HepG2 (cell line): Measurements from ENCODE around the gene UBFD1. TPM values are rescaled to one million over a fixed set of nuclear protein-coding genes. Genes with fewer than 3 reads are reported as not detected.

Experiments used
- ARID2 ChIP-seq: sonication (generic); formaldehyde crosslinking; IDR thresholded peaks from 2 replicates; pipeline ENCODE4 v1.8.1; 2022; ENCODE audit warnings: mild to moderate bottlenecking, missing genetic modification reagents, borderline replicate concordance
- BRD4 ChIP-seq: sonication (generic); formaldehyde crosslinking; IDR thresholded peaks from 2 replicates; pipeline ENCODE4 v1.4.0; 2020; ENCODE audit warnings: missing genetic modification reagents
- DPF2 ChIP-seq: sonication (generic); formaldehyde crosslinking; IDR thresholded peaks from 2 replicates; pipeline ENCODE4 v1.4.0; 2020; ENCODE audit warnings: mild to moderate bottlenecking, low read depth, missing genetic modification reagents, borderline replicate concordance
- ELF1 ChIP-seq: sonication (generic); formaldehyde crosslinking; IDR thresholded peaks from 2 replicates; pipeline ENCODE4 v1.4.0; 2020; ENCODE audit warnings: missing genetic modification reagents
- FOXC1 ChIP-seq: sonication (generic); formaldehyde crosslinking; IDR thresholded peaks from 2 replicates; pipeline ENCODE4 v1.8.0; 2022; ENCODE audit warnings: mild to moderate bottlenecking, missing genetic modification reagents, borderline replicate concordance
- HDAC1 ChIP-seq: sonication (generic); formaldehyde crosslinking; IDR thresholded peaks from 2 replicates; pipeline ENCODE4 v1.5.1; 2020; ENCODE audit warnings: mild to moderate bottlenecking, missing genetic modification reagents
- IRF2 ChIP-seq: IDR thresholded peaks from 2 replicates; pipeline ENCODE4 v1.6.1; 2018; ENCODE audit warnings: missing genetic modification reagents, missing compliant biosample characterization
- MED13 ChIP-seq: sonication (generic); formaldehyde crosslinking; IDR thresholded peaks from 2 replicates; pipeline ENCODE4 v1.5.0; 2020; ENCODE audit warnings: missing genetic modification reagents
- POLR2A ChIP-seq, 2 experiments: IDR thresholded peaks; 2 replicates each; pipeline ENCODE4 v1.6.1; 2011; ENCODE audit warnings: low read depth in 2 of 2, low read length in 2 of 2, mild to moderate bottlenecking in 1 of 2, moderate library complexity in 1 of 2; ENCODE audit not compliant: insufficient read depth in 1 of 2
- POLR2AphosphoS2 ChIP-seq: IDR thresholded peaks from 2 replicates; pipeline ENCODE4 v1.6.1; 2011; ENCODE audit warnings: low read depth, low read length, improper control_type of control experiment
- POLR2G ChIP-seq: fragments of 200-400 bp; formaldehyde crosslinking; IDR thresholded peaks from 2 replicates; pipeline ENCODE4 v1.6.1; 2018; ENCODE audit warnings: mild to moderate bottlenecking, low read depth, low read length, moderate library complexity
- RBM22 ChIP-seq: fragments of 200-400 bp; formaldehyde crosslinking; optimal IDR thresholded peaks from 2 replicates; pipeline ENCODE3; 2017; ENCODE audit warnings: mild to moderate bottlenecking, low read length, moderate library complexity
- RELA ChIP-seq: sonication (generic); formaldehyde crosslinking; IDR thresholded peaks from 2 replicates; pipeline ENCODE4 v1.4.0; 2020; ENCODE audit warnings: missing genetic modification reagents
- SPEN ChIP-seq: sonication (generic); formaldehyde crosslinking; IDR thresholded peaks from 2 replicates; pipeline ENCODE4 v1.5.1; 2020; ENCODE audit warnings: low read depth, mild to moderate bottlenecking, missing genetic modification reagents
- THAP8 ChIP-seq: sonication (generic); formaldehyde crosslinking; IDR thresholded peaks from 2 replicates; pipeline ENCODE4 v1.5.1; 2020; ENCODE audit warnings: missing genetic modification reagents, mild to moderate bottlenecking, borderline replicate concordance
- ZBTB49 ChIP-seq: sonication (generic); formaldehyde crosslinking; IDR thresholded peaks from 2 replicates; pipeline ENCODE4 v1.4.0; 2020; ENCODE audit warnings: missing genetic modification reagents, borderline replicate concordance
- ZIK1 ChIP-seq: sonication (generic); formaldehyde crosslinking; IDR thresholded peaks from 2 replicates; pipeline ENCODE4 v1.5.0; 2020; ENCODE audit warnings: mild to moderate bottlenecking, low read depth, missing genetic modification reagents, borderline replicate concordance
- ZNF207 ChIP-seq: fragments of 450-650 bp; IDR thresholded peaks from 2 replicates; pipeline ENCODE4 v1.6.1; 2016; ENCODE audit warnings: antibody characterized with exemption, borderline replicate concordance
- ZNF556 ChIP-seq: sonication (generic); formaldehyde crosslinking; IDR thresholded peaks from 2 replicates; pipeline ENCODE4 v1.4.0; 2020; ENCODE audit warnings: mild to moderate bottlenecking, missing genetic modification reagents, borderline replicate concordance
- ZSCAN9 ChIP-seq: IDR thresholded peaks from 2 replicates; pipeline ENCODE4 v1.6.1; 2016; ENCODE audit warnings: borderline replicate concordance
- polyA plus RNA-seq, 8 experiments: library from polyadenylated mRNA; depleted of rRNA in 3 of 8; stranded (reverse) in 7 of 8; unstranded in 1 of 8; fragments of >200 nt; fragmentation: Illumina TruSeq in 4 of 8; extraction: Trizol in 4 of 8; gene quantifications; 2 replicates each; pipeline versions ENCODE4 v1.2.1 to v1.2.3, GENCODE V29; 2011 to 2016; ENCODE audit warnings: low read depth in 4 of 8, missing spikeins in 1 of 8, mixed read lengths in 1 of 8; ENCODE audit not compliant: insufficient read depth in 1 of 8
- total RNA-seq, 5 experiments: library from RNA; depleted of rRNA; stranded (reverse); fragments of >200 nt; fragmentation: Illumina TruSeq; extraction: Trizol; gene quantifications; 2 replicates each; pipeline ENCODE4 v1.2.3, GENCODE V29; 2016; ENCODE audit warnings: low read depth in 1 of 5
- TF ChIP-seq, protein P1 (sequence below): sonication (generic); formaldehyde crosslinking; IDR thresholded peaks from 2 replicates; pipeline ENCODE4 v1.4.0; 2020; ENCODE audit warnings: missing genetic modification reagents
- TF ChIP-seq, protein P2 (sequence below): sonication (generic); formaldehyde crosslinking; IDR thresholded peaks from 2 replicates; pipeline ENCODE4 v1.8.1; 2023; ENCODE audit warnings: missing genetic modification reagents, mild to moderate bottlenecking, borderline replicate concordance

Gene UBFD1
- total and polyA plus RNA-seq, 2 of the 13 experiments (the other 11 are each of a cell fraction or from before 2014, with no cell fraction given) = 100 to 111 TPM

DNA sequence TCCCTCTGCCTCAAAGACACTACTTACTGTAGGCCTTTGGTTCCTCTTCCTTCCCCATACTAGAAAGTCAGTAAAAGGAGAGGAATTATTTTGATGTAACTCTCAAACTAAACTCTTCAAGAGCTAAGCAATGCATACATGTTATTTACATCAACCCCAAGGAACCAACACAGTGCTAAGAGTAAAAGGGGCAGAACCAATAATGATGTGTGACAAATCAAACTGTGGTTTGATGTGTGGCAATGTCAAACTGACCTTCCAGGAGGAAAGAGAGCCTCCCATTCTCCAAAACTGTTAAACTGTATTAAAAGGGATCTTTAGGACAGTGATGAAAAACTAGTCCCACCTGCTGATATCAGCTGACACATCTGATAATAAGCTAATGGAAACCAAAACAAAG lies 22.9 kb downstream of the UBFD1 start (continued):
- TF ChIP-seq, protein P1, sequence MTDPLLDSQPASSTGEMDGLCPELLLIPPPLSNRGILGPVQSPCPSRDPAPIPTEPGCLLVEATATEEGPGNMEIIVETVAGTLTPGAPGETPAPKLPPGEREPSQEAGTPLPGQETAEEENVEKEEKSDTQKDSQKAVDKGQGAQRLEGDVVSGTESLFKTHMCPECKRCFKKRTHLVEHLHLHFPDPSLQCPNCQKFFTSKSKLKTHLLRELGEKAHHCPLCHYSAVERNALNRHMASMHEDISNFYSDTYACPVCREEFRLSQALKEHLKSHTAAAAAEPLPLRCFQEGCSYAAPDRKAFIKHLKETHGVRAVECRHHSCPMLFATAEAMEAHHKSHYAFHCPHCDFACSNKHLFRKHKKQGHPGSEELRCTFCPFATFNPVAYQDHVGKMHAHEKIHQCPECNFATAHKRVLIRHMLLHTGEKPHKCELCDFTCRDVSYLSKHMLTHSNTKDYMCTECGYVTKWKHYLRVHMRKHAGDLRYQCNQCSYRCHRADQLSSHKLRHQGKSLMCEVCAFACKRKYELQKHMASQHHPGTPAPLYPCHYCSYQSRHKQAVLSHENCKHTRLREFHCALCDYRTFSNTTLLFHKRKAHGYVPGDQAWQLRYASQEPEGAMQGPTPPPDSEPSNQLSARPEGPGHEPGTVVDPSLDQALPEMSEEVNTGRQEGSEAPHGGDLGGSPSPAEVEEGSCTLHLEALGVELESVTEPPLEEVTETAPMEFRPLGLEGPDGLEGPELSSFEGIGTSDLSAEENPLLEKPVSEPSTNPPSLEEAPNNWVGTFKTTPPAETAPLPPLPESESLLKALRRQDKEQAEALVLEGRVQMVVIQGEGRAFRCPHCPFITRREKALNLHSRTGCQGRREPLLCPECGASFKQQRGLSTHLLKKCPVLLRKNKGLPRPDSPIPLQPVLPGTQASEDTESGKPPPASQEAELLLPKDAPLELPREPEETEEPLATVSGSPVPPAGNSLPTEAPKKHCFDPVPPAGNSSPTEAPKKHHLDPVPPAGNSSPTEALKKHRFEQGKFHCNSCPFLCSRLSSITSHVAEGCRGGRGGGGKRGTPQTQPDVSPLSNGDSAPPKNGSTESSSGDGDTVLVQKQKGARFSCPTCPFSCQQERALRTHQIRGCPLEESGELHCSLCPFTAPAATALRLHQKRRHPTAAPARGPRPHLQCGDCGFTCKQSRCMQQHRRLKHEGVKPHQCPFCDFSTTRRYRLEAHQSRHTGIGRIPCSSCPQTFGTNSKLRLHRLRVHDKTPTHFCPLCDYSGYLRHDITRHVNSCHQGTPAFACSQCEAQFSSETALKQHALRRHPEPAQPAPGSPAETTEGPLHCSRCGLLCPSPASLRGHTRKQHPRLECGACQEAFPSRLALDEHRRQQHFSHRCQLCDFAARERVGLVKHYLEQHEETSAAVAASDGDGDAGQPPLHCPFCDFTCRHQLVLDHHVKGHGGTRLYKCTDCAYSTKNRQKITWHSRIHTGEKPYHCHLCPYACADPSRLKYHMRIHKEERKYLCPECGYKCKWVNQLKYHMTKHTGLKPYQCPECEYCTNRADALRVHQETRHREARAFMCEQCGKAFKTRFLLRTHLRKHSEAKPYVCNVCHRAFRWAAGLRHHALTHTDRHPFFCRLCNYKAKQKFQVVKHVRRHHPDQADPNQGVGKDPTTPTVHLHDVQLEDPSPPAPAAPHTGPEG (CRISPR knock-in tag) = no peak
- no peak for TF ChIP-seq FOXC1 (CRISPR knock-in tag)
- no peak for TF ChIP-seq RELA
- TF ChIP-seq ZBTB49 (CRISPR knock-in tag) = no peak
- TF ChIP-seq ELF1 = no peak
- TF ChIP-seq ZNF556 (CRISPR knock-in tag) = no peak
- no peak for TF ChIP-seq BRD4 (CRISPR knock-in tag)
- no peak for TF ChIP-seq IRF2
- peak; percentile 58; the same call in 1 of the 2 replicates for TF ChIP-seq POLR2AphosphoS2
- peak; percentile 2; the same call in 1 of the 2 replicates for TF ChIP-seq POLR2G
- TF ChIP-seq, protein P2, sequence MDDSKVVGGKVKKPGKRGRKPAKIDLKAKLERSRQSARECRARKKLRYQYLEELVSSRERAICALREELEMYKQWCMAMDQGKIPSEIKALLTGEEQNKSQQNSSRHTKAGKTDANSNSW = no peak
- TF ChIP-seq SPEN = no peak
- no peak for TF ChIP-seq ZNF207
- no peak for TF ChIP-seq THAP8
- no peak for TF ChIP-seq HDAC1 (CRISPR knock-in tag)
- TF ChIP-seq RBM22 = peak; percentile 83
- no peak for TF ChIP-seq ZSCAN9
- TF ChIP-seq ARID2 = no peak
- TF ChIP-seq MED13 = no peak
- TF ChIP-seq DPF2 (CRISPR knock-in tag) = no peak
- peak; percentile 2 to 19; a peak in 1 of 4 replicates for TF ChIP-seq POLR2A (IDR thresholded peaks at IDR 0.05; ENCODE audit: insufficient read depth in 1 of 2, low read depth in 2 of 2, low read length in 2 of 2)
- no peak for TF ChIP-seq ZIK1 (CRISPR knock-in tag)
